Vagina (tissue), 2 donors: Measurements from ENCODE around the gene LCN15. TPM values are rescaled to one million over a fixed set of nuclear protein-coding genes. Genes with fewer than 3 reads are reported as not detected.
A peak's percentile ranks its signal among the peaks of the same experiment; 100 is the strongest.

Experiments
- DNase-seq, 2 donors: peaks; one replicate each; pipeline ENCODE4 v3.0.0-alpha.2; 2017; ENCODE audit errors: extremely low spot score in 2 of 2
- H3K27ac ChIP-seq: fragments of 200-600 bp; sonication (generic); one replicate; pipeline ENCODE4 v1.5.1; 2019
- H3K27me3 ChIP-seq: fragments of 200-600 bp; sonication (generic); one replicate; pipeline ENCODE4 v1.5.1; 2019
- H3K36me3 ChIP-seq, 2 donors: fragments of 200-600 bp; sonication (generic); one replicate each; pipeline ENCODE4 v1.5.1; 2017 to 2019
- H3K4me1 ChIP-seq: fragments of 200-600 bp; sonication (generic); one replicate; pipeline ENCODE4 v1.5.1; 2019
- H3K4me3 ChIP-seq, 2 donors: fragments of 200-600 bp; sonication (generic); 1 replicate in 1 of 2; 2 replicates in 1 of 2; pipeline ENCODE4 v1.5.1; 2016 to 2019
- H3K9me3 ChIP-seq: fragments of 200-600 bp; sonication (generic); one replicate; pipeline ENCODE4 v1.5.1; 2019
- POLR2A ChIP-seq, 2 donors: fragments of 450-650 bp; IDR thresholded peaks; one replicate each; pipeline ENCODE4 v1.6.1; 2017; ENCODE audit warnings: antibody characterized with exemption in 2 of 2, mild to moderate bottlenecking in 2 of 2, moderate library complexity in 2 of 2
- POLR2AphosphoS5 ChIP-seq, 2 donors: sonication (generic); formaldehyde crosslinking; IDR thresholded peaks; one replicate each; pipeline ENCODE4 v1.9.0; 2017; ENCODE audit warnings: antibody characterized with exemption in 2 of 2, mild to moderate bottlenecking in 2 of 2, low read depth in 1 of 2; ENCODE audit not compliant: insufficient read depth in 1 of 2
- intact Hi-C: fragments of 100-400 bp; cut with DNase I; formaldehyde crosslinking; loops from one replicate; pipeline ENCODE4 v1.15.1; 2023
- total RNA-seq: library from RNA; depleted of rRNA; stranded (reverse); fragments of >200 nt; gene quantifications from one replicate; pipeline ENCODE4 v1.2.3, GENCODE V29; 2016
- TF ChIP-seq, protein P1 (sequence below), 3 experiments: fragments of 450-650 bp in 2 of 3; fragments of 200-600 bp in 1 of 3; sonication (generic) in 1 of 3; IDR thresholded peaks; one replicate each; pipeline ENCODE4 v1.5.1; 2017 to 2019; ENCODE audit warnings: antibody characterized with exemption in 3 of 3, mild to moderate bottlenecking in 2 of 3, moderate library complexity in 2 of 3

LCN15 gene, protein sequence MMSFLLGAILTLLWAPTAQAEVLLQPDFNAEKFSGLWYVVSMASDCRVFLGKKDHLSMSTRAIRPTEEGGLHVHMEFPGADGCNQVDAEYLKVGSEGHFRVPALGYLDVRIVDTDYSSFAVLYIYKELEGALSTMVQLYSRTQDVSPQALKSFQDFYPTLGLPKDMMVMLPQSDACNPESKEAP
- not detected for total RNA-seq

DNA sequence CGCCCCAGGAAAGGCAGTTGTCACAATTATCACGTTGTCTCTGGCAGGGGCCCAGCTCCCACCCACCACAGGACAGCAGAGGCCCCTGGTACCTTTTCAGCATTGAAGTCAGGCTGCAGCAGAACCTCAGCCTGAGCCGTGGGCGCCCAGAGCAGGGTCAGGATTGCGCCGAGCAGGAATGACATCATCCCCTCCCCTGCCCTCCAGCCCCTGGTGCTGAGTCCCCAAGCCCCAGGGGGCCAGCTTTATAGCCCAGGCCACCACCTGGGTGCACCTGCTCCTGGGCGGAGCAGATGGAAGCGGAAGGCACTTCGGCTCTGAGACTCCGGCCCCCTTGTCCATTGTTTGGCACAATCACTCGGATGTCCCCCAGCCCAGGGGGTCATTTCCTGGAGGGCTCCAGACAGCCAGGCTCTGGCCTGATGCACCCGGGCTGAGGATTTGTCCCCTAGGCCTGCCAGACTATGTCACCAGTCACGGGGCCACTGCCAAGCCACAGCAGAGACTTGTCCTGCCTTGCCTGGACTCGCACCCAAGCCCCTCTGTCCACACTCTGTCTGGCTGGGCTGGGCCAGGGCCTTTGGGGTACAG lies at the start of gene LCN15:
TSS of gene LCN15 (minus strand) at position 218 of the 591 bp plus-strand sequence. CDS start at position 188, 30 bp downstream.
- TF ChIP-seq, protein P1, sequence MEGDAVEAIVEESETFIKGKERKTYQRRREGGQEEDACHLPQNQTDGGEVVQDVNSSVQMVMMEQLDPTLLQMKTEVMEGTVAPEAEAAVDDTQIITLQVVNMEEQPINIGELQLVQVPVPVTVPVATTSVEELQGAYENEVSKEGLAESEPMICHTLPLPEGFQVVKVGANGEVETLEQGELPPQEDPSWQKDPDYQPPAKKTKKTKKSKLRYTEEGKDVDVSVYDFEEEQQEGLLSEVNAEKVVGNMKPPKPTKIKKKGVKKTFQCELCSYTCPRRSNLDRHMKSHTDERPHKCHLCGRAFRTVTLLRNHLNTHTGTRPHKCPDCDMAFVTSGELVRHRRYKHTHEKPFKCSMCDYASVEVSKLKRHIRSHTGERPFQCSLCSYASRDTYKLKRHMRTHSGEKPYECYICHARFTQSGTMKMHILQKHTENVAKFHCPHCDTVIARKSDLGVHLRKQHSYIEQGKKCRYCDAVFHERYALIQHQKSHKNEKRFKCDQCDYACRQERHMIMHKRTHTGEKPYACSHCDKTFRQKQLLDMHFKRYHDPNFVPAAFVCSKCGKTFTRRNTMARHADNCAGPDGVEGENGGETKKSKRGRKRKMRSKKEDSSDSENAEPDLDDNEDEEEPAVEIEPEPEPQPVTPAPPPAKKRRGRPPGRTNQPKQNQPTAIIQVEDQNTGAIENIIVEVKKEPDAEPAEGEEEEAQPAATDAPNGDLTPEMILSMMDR (IDR thresholded peaks at IDR 0.05): no peak
- TF ChIP-seq POLR2AphosphoS5 (IDR thresholded peaks at IDR 0.05; ENCODE audit: insufficient read depth in 1 of 2, low read depth in 1 of 2) (no peak), POLR2A (IDR thresholded peaks at IDR 0.05) (no peak)
- no peak for DNase-seq
- Histone ChIP-seq H3K36me3 (no peaks in the 10 kb centered on the region), H3K9me3 (no peaks in the 10 kb centered on the region), H3K27me3 (no peaks in the 10 kb centered on the region), H3K4me1 (peaks cover 5% of the 10 kb centered on the region), H3K27ac (no peak within 1 kb of the TSS), H3K4me3 (no peak within 1 kb of the TSS)
- intact Hi-C loops: no loop called here

DNA sequence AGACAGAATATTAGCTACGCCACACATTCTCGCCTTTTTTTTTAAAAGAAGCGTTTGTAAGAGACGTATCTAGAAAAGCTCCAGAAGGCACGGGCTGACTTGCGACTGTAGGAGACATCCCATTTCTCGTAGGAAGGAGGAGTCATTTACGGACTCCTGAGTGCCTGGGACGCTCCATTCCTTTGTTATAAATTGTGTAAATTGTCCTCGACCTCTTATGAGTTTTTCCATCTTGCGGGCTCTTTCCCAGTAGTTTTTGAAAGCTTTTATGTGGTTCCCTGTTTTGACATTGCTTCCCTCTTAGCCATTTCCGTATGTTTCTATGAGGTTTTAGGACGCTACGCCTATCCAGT lies 44.5 kb upstream of the LCN15 start:
- peak overlapping the region; percentile 92 to 95 for H3K4me3 ChIP-seq
- intact Hi-C loops: no loop called here
- H3K9me3 ChIP-seq: no peaks in the 10 kb centered on the region
- peak overlapping the region; percentile 82 for H3K27ac ChIP-seq
- H3K27me3 ChIP-seq: no peaks in the 10 kb centered on the region
- TF ChIP-seq POLR2A (IDR thresholded peaks at IDR 0.05) (no peak), POLR2AphosphoS5 (IDR thresholded peaks at IDR 0.05; ENCODE audit: insufficient read depth in 1 of 2, low read depth in 1 of 2) (no peak)
- TF ChIP-seq, protein P1 (IDR thresholded peaks at IDR 0.05): no peak
- no peak for DNase-seq
- peaks cover 0 to 3% of the 10 kb centered on the region in 2 donors for H3K36me3 ChIP-seq
- peaks cover 52% of the 10 kb centered on the region for H3K4me1 ChIP-seq

DNA sequence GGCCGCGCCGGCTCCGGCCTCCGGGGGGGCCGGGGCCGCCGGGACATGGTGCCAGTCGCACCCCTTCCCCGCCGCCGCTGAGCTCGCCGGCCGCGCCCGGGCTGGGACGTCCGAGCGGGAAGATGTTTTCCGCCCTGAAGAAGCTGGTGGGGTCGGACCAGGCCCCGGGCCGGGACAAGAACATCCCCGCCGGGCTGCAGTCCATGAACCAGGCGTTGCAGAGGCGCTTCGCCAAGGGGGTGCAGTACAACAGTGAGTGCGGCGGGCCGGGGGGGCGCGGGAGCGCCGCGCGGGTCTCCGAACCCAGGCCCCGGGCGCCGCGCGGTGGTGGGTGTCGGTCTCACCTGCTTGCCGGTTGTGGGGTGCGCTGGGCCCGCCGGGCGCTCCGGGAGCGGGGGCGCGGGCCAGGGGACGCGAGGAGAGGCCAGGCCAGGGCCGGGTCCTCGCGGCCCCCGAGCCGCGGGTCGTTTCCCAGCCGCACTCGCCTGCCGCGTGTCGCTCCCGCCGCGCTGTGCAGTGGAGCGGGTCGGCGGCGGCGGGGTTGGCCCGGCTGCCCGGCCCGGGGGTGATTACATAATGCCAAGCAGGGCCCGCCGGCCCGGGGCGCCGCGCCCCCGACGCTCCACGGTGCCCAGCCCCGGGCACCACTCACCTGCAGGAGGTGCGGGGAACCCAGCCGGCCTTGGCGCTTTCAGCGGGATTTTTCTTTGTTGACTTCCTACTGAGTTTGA lies 43.9 kb upstream of the LCN15 start:
- TF ChIP-seq POLR2AphosphoS5 (IDR thresholded peaks at IDR 0.05; ENCODE audit: insufficient read depth in 1 of 2, low read depth in 1 of 2) (no peak), POLR2A (IDR thresholded peaks at IDR 0.05) (no peak)
- TF ChIP-seq, protein P1 (IDR thresholded peaks at IDR 0.05): no peak
- intact Hi-C loops: no loop called here
- H3K27ac ChIP-seq: peak overlapping the region; percentile 82
- H3K9me3 ChIP-seq: no peaks in the 10 kb centered on the region
- H3K4me3 ChIP-seq: peak overlapping the region; percentile 92 to 95
- H3K4me1 ChIP-seq: peaks cover 52% of the 10 kb centered on the region
- no peak for DNase-seq
- peaks cover 0 to 3% of the 10 kb centered on the region in 2 donors for H3K36me3 ChIP-seq
- H3K27me3 ChIP-seq: no peaks in the 10 kb centered on the region

DNA sequence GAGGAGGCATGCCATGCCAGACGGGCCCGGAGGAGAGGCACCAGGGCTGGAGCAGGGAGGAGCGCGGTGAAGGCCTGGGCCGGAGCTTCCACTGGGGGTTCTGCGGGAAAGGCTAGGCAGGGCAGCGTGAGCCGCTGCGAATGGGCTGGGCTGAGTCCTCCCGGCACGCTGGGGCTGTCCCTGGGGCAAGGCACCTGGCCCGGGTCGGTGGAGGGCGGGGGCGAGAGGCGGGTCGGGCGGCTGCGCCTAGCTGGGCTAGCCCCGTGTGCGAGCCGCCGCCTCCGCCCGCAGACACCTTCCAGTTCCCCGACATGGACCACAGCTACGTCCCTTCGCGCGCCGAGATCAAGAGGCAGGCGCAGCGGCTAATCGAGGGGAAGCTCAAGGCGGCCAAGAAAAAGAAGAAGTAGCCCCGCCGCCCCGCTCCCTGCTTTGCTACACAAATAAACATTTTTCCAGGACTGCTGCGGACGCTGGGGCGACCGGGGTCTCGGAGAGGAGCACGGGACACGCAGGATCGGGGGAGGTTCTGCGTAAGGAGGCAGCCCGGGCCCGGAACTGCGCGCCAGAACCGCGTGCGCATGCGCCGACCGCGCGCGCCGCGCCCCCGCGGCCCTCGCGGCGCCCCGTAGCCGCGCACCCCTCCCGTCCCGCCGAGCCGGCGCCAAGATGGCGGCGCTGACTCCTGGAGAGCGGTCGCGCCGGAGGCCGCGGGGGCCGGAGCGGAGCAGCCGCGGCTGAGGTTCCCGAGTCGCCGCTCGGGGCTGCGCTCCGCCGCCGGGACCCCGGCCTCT lies 43.2 kb upstream of the LCN15 start, which contains the start of gene RABL6:
TSS of gene RABL6 (plus strand) at position 668 of the 794 bp plus-strand sequence. CDS start 249 bp downstream, outside the sequence.
- Histone ChIP-seq H3K36me3 (peaks cover 0 to 3% of the 10 kb centered on the region in 2 donors), H3K4me1 (peaks cover 52% of the 10 kb centered on the region), H3K4me3 (peak within 1 kb of the TSS; percentile 92 to 95), H3K27me3 (no peaks in the 10 kb centered on the region), H3K27ac (peak within 1 kb of the TSS; percentile 82), H3K9me3 (no peaks in the 10 kb centered on the region)
- intact Hi-C loops: no loop called here
- TF ChIP-seq, protein P1 (IDR thresholded peaks at IDR 0.05): no peak
- TF ChIP-seq POLR2A (IDR thresholded peaks at IDR 0.05) (peak in 1 of 2 donors; percentile 58), POLR2AphosphoS5 (IDR thresholded peaks at IDR 0.05; ENCODE audit: insufficient read depth in 1 of 2, low read depth in 1 of 2) (peak in 1 of 2 donors; percentile 74)
- peak in 1 of 2 donors; percentile 93 for DNase-seq
